Stimulated activated effector memory CD8-positive, alpha-beta T cell treated with anti-CD3 and anti-CD28 coated beads, Interleukin-12 subunit alpha, Interleukin-12 subunit beta, amount 100 ng/mL, for 72 hours (primary cell): ENCODE measurements around the gene ELMO1.
A peak's percentile ranks its signal among the peaks of the same experiment; 100 is the strongest.

Experiments used
- ATAC-seq: fragments of 150-1000 bp; cut with Tn5 transposase; 2 replicates; pipeline ENCODE4 v1.10.0; 2021
- DNase-seq, 2 donors: peaks; one replicate each; pipeline ENCODE4 v3.0.0; 2021 to 2022; ENCODE audit warnings: low spot score in 2 of 2
- H3K27ac Mint-ChIP-seq: one replicate; pipeline ENCODE4 v1.8.0; 2022; ENCODE audit warnings: mild to moderate bottlenecking, mixed read lengths
- H3K36me3 Mint-ChIP-seq: one replicate; pipeline ENCODE4 v1.8.0; 2022; ENCODE audit warnings: mild to moderate bottlenecking, mixed read lengths
- H3K4me1 Mint-ChIP-seq: one replicate; pipeline ENCODE4 v1.8.0; 2022; ENCODE audit warnings: mixed read lengths
- H3K4me3 Mint-ChIP-seq: one replicate; pipeline ENCODE4 v1.8.0; 2022; ENCODE audit warnings: mild to moderate bottlenecking, mixed read lengths
- H3K9me3 Mint-ChIP-seq: one replicate; pipeline ENCODE4 v1.8.0; 2022; ENCODE audit warnings: mixed read lengths

Gene ELMO1

DNA sequence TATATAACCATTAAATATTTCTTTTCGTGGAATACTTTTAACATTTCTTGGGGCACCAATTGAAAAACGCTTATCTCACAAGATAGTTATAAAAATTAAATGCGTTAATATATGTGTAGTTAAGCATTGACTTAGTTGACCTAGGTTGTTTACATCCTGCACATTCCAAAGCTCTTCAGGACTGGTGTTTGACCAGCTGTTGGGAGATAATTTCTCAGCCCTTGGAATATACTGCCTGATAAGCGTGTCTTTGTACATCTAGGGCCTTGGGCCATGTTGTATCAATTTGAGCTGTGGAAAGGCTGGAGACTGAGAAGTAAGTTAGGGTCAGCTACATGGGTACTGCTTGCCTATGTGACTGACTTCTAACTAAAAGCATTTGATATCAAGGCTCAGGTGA lies 634.4 kb downstream of the ELMO1 start:
- Mint-ChIP-seq H3K9me3 (no peaks in the 10 kb centered on the region), H3K27ac (no peak overlapping the region), H3K36me3 (no peaks in the 10 kb centered on the region), H3K4me3 (no peak overlapping the region), H3K4me1 (peaks cover 8% of the 10 kb centered on the region)
- DNase-seq (no peak), ATAC-seq (no peak)

DNA sequence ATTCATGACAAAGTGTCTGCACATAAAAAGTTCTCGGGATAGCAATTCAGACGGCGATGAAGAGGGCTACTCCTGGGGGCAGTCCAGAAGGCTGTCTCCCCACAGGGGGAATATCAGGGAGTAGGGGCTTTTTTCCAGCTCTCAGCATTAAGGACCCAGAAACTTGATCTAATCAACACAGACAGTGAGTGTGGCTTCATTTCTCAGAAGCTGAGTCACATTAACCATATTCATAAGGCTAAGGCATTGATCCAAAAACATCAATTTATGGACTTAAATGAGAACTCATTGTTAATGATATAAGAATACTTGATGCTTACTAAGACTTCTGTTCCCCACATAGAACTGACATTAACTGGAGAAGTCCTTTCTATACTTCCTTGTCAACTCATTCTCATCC lies 636.9 kb downstream of the ELMO1 start:
- ATAC-seq (peak; percentile 65), DNase-seq (no peak)
- peaks cover 26% of the 10 kb centered on the region for H3K4me1 Mint-ChIP-seq
- H3K27ac Mint-ChIP-seq, result no peak overlapping the region
- H3K9me3 Mint-ChIP-seq, result no peaks in the 10 kb centered on the region
- H3K36me3 Mint-ChIP-seq, result no peaks in the 10 kb centered on the region
- no peak overlapping the region for H3K4me3 Mint-ChIP-seq

DNA sequence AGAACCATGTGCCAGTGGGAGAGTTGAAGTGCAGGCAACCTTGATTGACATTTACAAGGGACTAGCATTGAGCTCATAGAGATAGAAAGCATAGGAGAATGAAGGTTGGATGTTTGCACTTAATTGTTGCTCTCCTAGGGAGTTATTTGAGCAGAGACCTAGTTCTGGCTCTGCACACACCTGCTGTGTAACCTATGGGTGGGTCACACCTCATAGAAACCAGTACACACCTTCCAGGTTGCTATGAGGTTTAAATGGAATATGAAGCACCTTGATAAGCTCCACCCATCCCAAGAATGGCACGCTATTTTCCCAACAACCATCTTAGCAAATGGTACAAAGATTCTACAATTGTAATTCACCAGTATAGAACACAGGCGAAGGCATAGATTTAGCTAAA lies 638.2 kb downstream of the ELMO1 start:
- no peak overlapping the region for H3K27ac Mint-ChIP-seq
- H3K4me1 Mint-ChIP-seq, result peaks cover 28% of the 10 kb centered on the region

DNA sequence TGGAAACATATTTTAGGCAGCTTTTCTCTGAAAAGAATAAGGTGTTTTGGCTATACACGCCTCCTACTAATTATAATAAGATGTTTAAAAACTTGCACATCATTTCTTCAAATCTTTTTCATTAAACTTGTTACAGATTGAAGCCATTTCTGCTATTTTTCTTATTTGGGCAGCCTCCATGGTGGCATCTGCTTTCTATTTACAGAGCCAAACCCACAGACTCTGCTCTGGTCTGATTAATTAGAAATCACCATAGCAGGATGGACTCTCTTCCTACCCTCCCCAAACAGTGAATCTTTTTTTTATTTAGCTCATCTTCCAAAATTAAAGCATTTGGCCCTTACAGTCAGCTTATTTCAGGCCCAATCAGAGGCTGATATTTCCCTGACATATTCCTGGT lies 638.6 kb downstream of the ELMO1 start:
- no peak overlapping the region for H3K27ac Mint-ChIP-seq
- ATAC-seq, result no peak
- DNase-seq, result no peak
- H3K36me3 Mint-ChIP-seq, result no peaks in the 10 kb centered on the region
- H3K9me3 Mint-ChIP-seq, result no peaks in the 10 kb centered on the region
- H3K4me1 Mint-ChIP-seq, result peaks cover 28% of the 10 kb centered on the region
- H3K4me3 Mint-ChIP-seq, result no peak overlapping the region

More for the DNA sequence above, 638.2 kb downstream of the ELMO1 start:
- DNase-seq (no peak), ATAC-seq (no peak)
- Mint-ChIP-seq H3K9me3 (no peaks in the 10 kb centered on the region), H3K36me3 (no peaks in the 10 kb centered on the region), H3K4me3 (no peak overlapping the region)

DNA sequence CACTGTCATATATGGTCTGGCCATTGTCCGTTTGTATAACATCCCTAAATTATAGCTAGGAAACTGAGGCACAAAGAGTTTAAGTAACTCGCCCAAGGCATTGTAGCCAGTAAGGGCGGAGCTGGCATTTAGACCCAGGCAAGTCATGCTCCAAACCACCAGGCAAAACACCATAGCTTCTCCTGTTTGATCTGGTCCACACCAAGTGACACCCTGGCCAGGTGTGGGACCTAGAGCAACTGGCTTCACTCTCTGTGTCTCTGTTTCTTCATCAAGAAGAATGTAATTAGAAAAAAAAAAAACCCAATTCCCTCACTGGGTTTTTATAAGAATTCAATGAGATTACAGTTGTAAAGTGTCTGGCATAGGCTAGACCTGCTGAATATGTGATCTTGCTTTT lies 639.2 kb downstream of the ELMO1 start:
- Mint-ChIP-seq H3K27ac (no peak overlapping the region), H3K36me3 (no peaks in the 10 kb centered on the region), H3K9me3 (peaks cover 2% of the 10 kb centered on the region), H3K4me1 (peaks cover 28% of the 10 kb centered on the region), H3K4me3 (no peak overlapping the region)
- DNase-seq (no peak), ATAC-seq (no peak)

DNA sequence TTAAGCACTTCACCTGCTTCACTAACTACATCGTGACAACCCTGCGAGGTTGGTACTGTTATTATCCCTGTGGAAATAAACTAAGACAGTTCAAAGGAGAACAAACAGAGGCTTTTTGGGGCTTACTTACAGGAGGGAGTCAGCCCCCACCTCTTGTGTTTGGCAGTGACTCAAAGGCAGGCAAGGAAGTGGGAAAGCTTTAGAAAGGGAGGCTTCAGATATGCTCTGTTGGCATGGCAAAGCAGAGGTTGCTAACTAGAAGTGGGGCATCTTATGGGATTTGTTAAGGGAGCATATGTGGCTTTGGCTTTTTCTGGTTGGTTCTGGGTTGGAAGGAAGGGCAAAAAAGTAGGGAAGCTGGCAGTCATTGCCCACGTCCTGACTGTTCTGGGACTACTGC lies 639.6 kb downstream of the ELMO1 start:
- DNase-seq, result no peak
- peaks cover 3% of the 10 kb centered on the region for H3K9me3 Mint-ChIP-seq
- H3K36me3 Mint-ChIP-seq, result no peaks in the 10 kb centered on the region
- no peak overlapping the region for H3K4me3 Mint-ChIP-seq
- ATAC-seq, result no peak
- H3K27ac Mint-ChIP-seq, result no peak overlapping the region
- peaks cover 28% of the 10 kb centered on the region for H3K4me1 Mint-ChIP-seq

DNA sequence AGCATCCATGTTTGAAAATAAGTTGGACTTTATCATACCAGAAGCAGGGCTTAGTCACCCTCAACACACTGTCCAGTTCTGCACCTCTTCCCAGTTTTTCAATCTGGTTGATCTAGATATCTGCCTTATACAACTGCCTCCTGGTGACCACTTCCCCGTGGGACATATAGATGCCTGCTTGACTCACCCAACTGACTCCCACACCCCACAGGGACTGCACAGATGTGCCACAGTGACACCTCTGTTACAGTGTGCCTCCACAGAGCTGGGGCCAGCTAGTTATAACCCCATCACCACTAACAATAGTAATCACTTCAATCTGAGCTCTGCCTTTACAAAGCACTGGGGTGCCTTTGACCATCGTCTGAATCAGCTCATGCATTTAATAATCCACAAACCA lies 641.8 kb downstream of the ELMO1 start:
- DNase-seq, result no peak
- peaks cover 3% of the 10 kb centered on the region for H3K9me3 Mint-ChIP-seq
- ATAC-seq, result peak; percentile 86
- peaks cover 28% of the 10 kb centered on the region for H3K4me1 Mint-ChIP-seq
- H3K27ac Mint-ChIP-seq, result no peak overlapping the region
- no peaks in the 10 kb centered on the region for H3K36me3 Mint-ChIP-seq
- no peak overlapping the region for H3K4me3 Mint-ChIP-seq
